HL-60 (cell line): ENCODE measurements around the gene TNFRSF9.

Experiments used
- CTCF ChIP-seq: IDR thresholded peaks from one replicate; pipeline ENCODE4 v1.5.1; 2011; ENCODE audit warnings: low read length, control low read depth, inconsistent platforms; ENCODE audit not compliant: insufficient read depth
- GABPA ChIP-seq: IDR thresholded peaks from 2 replicates; pipeline ENCODE4 v1.6.1; 2012; ENCODE audit warnings: low read depth
- POLR2AphosphoS5 ChIP-seq: IDR thresholded peaks from 2 replicates; pipeline ENCODE4 v1.6.1; 2012; ENCODE audit warnings: low read depth
- REST ChIP-seq: IDR thresholded peaks from 2 replicates; pipeline ENCODE4 v1.6.1; 2012; ENCODE audit warnings: low read depth; ENCODE audit not compliant: insufficient replicate concordance
- SPI1 ChIP-seq: IDR thresholded peaks from 2 replicates; pipeline ENCODE4 v1.6.1; 2012; ENCODE audit warnings: low read depth, mild to moderate bottlenecking, borderline replicate concordance

GRCh38 chr1:7869136-7869920 lies 71.3 kb downstream of the TNFRSF9 start:
- TF ChIP-seq CTCF (no peak), POLR2AphosphoS5 (no peak), REST (no peak), SPI1 (no peak), GABPA (no peak)
